ENCODE results near the gene FAM76B.
"Not testable (repeated sequence)": the region's sequence is repeated elsewhere in the genome, so short reads cannot be mapped to it uniquely, and the experiment has no call there.

The FAM76B gene

GRCh38 chr11:95789506-95790122 is at the start of gene FAM76B:
Gene FAM76B (minus strand): TSS chr11:95789782. CDS start chr11:95789478, 304 bp downstream.
- peak; percentile 86 to 96 (median 88) for DNase-seq (ENCODE audit: low read depth in 3 of 3, low spot score in 1 of 3)

GRCh38 chr11:95835768-95836488 is 46.3 kb upstream of the FAM76B start:
- DNase-seq (ENCODE audit: low read depth in 3 of 3, low spot score in 1 of 3), result peak; percentile 5 to 23 (median 10)

- DNase-seq (ENCODE audit: low read depth in 3 of 3, low spot score in 1 of 3), result no peak
Observed at GRCh38 chr11:95835351-95835750, 45.8 kb upstream of the FAM76B start.

GRCh38 chr11:95833378-95833777 is 43.8 kb upstream of the FAM76B start:
- no peak for DNase-seq (ENCODE audit: low read depth in 3 of 3, low spot score in 1 of 3)

- DNase-seq (ENCODE audit: low read depth in 3 of 3, low spot score in 1 of 3), result no peak
Observed at GRCh38 chr11:95832763-95833162, 43.2 kb upstream of the FAM76B start.

GRCh38 chr11:95831198-95831883 is 41.8 kb upstream of the FAM76B start:
- no peak for DNase-seq (ENCODE audit: low read depth in 3 of 3, low spot score in 1 of 3)

GRCh38 chr11:95829580-95830259 is 40.1 kb upstream of the FAM76B start:
- no peak for DNase-seq (ENCODE audit: low read depth in 3 of 3, low spot score in 1 of 3)

- DNase-seq (ENCODE audit: low read depth in 3 of 3, low spot score in 1 of 3), result no peak
Observed at GRCh38 chr11:95827696-95828095, 38.1 kb upstream of the FAM76B start.

- DNase-seq (ENCODE audit: low read depth in 3 of 3, low spot score in 1 of 3), result no peak
Observed at GRCh38 chr11:95821640-95822039, 32.1 kb upstream of the FAM76B start.

- DNase-seq (ENCODE audit: low read depth in 3 of 3, low spot score in 1 of 3), result no peak
Observed at GRCh38 chr11:95816037-95816436, 26.5 kb upstream of the FAM76B start.

- not testable (repeated sequence) for DNase-seq (ENCODE audit: low read depth in 3 of 3, low spot score in 1 of 3)
Observed at GRCh38 chr11:95811052-95811451, 21.5 kb upstream of the FAM76B start.

GRCh38 chr11:95806464-95806863 is 16.9 kb upstream of the FAM76B start:
- DNase-seq (ENCODE audit: low read depth in 3 of 3, low spot score in 1 of 3), result not testable (repeated sequence)

- DNase-seq (ENCODE audit: low read depth in 3 of 3, low spot score in 1 of 3), result no peak
Observed at GRCh38 chr11:95805869-95806268, 16.3 kb upstream of the FAM76B start.

- DNase-seq (ENCODE audit: low read depth in 3 of 3, low spot score in 1 of 3), result no peak
Observed at GRCh38 chr11:95803973-95804372, 14.4 kb upstream of the FAM76B start.

GRCh38 chr11:95802806-95803205 is 13.2 kb upstream of the FAM76B start:
- no peak for DNase-seq (ENCODE audit: low read depth in 3 of 3, low spot score in 1 of 3)

- DNase-seq (ENCODE audit: low read depth in 3 of 3, low spot score in 1 of 3), result no peak
Observed at GRCh38 chr11:95800438-95800837, 10.9 kb upstream of the FAM76B start.

GRCh38 chr11:95799546-95799945 is 10.0 kb upstream of the FAM76B start:
- DNase-seq (ENCODE audit: low read depth in 3 of 3, low spot score in 1 of 3), result no peak

- no peak for DNase-seq (ENCODE audit: low read depth in 3 of 3, low spot score in 1 of 3)
Observed at GRCh38 chr11:95796501-95796900, 6.9 kb upstream of the FAM76B start.

GRCh38 chr11:95795627-95796295 is 6.2 kb upstream of the FAM76B start:
- no peak for DNase-seq (ENCODE audit: low read depth in 3 of 3, low spot score in 1 of 3)

- DNase-seq (ENCODE audit: low read depth in 3 of 3, low spot score in 1 of 3), result no peak
Observed at GRCh38 chr11:95794086-95794485, 4.5 kb upstream of the FAM76B start.

- DNase-seq (ENCODE audit: low read depth in 3 of 3, low spot score in 1 of 3), result no peak
Observed at GRCh38 chr11:95793116-95793515, 3.5 kb upstream of the FAM76B start.
